Spinal cord (tissue), 10 donors: ENCODE results near the gene KIF5C. TPM values are rescaled to one million over a fixed set of nuclear protein-coding genes. Genes with fewer than 3 reads are reported as not detected.

ENCODE experiments used
- DNase-seq, 6 donors: peaks; one replicate each; pipeline versions ENCODE4 v3.0.0 to v3.0.0-alpha.2; 2013 to 2015; ENCODE audit warnings: low spot score in 6 of 6, low read depth in 4 of 6
- H3K27ac ChIP-seq: one replicate; pipeline ENCODE4 v1.5.1; 2013; ENCODE audit warnings: low read depth, low read length, control low read depth
- H3K27me3 ChIP-seq: one replicate; pipeline ENCODE4 v1.6.1; 2013; ENCODE audit warnings: low read length; ENCODE audit not compliant: control insufficient read depth, insufficient read depth
- H3K36me3 ChIP-seq: one replicate; pipeline ENCODE4 v1.6.1; 2013; ENCODE audit warnings: low read length; ENCODE audit not compliant: control insufficient read depth, insufficient read depth
- H3K4me1 ChIP-seq: one replicate; pipeline ENCODE4 v1.6.1; 2013; ENCODE audit warnings: low read length; ENCODE audit not compliant: control insufficient read depth, insufficient read depth
- H3K4me3 ChIP-seq: one replicate; pipeline ENCODE4 v1.5.1; 2013; ENCODE audit warnings: low read depth, low read length, control low read depth
- H3K9me3 ChIP-seq: one replicate; pipeline ENCODE4 v1.6.1; 2013; ENCODE audit warnings: low read length; ENCODE audit not compliant: control insufficient read depth, insufficient read depth
- WGBS: methylation state at CpG from one replicate; pipeline ENCODE4 v1.1.5; 2013; ENCODE audit warnings: missing lambda C conversion rate; ENCODE audit not compliant: insufficient coverage; 5-methylcytosine and 5-hydroxymethylcytosine counted together
- polyA plus RNA-seq, 2 donors: library from polyadenylated mRNA; unstranded; fragments of 120-200 nt; gene quantifications; one replicate each; pipeline ENCODE4 v1.2.1, GENCODE V29; 2013; ENCODE audit not compliant: insufficient read length in 2 of 2
- total RNA-seq, 2 donors: library from RNA; depleted of rRNA in 1 of 2; stranded (reverse); fragments of 120-200 nt in 1 of 2; fragments of >200 nt in 1 of 2; gene quantifications; one replicate each; pipeline versions ENCODE4 v1.2.3 to v1.2.4, GENCODE V29; 2013 to 2014
- donor health status: healthy.

Gene KIF5C
- total and polyA plus RNA-seq, 4 donors = 79.2 to 279 (median 210) TPM

GRCh38 chr2:148917431-148917830 is 42.4 kb downstream of the KIF5C start:
- DNase-seq = no peak
- H3K27ac ChIP-seq = no peak overlapping the region
- 100% methylated on average over 1 of the region's 1 CpG for WGBS

GRCh38 chr2:148918554-148918953 is 43.5 kb downstream of the KIF5C start:
- WGBS = 81% methylated on average over 2 of the region's 2 CpGs

More at GRCh38 chr2:148917431-148917830, 42.4 kb downstream of the KIF5C start:
- no peaks in the 10 kb centered on the region for H3K36me3 ChIP-seq
- H3K4me1 ChIP-seq = peaks cover 12% of the 10 kb centered on the region
- H3K4me3 ChIP-seq = no peak overlapping the region
- no peaks in the 10 kb centered on the region for H3K27me3 ChIP-seq
- H3K9me3 ChIP-seq = peaks cover 2% of the 10 kb centered on the region

GRCh38 chr2:148920559-148920958 is 45.5 kb downstream of the KIF5C start:
- Histone ChIP-seq H3K36me3 (peaks cover under 1% of the 10 kb centered on the region), H3K27ac (no peak overlapping the region), H3K4me3 (no peak overlapping the region), H3K4me1 (peaks cover 4% of the 10 kb centered on the region), H3K27me3 (no peaks in the 10 kb centered on the region), H3K9me3 (peaks cover 2% of the 10 kb centered on the region)
- DNase-seq = no peak
- WGBS = 83% methylated on average over 1 of the region's 1 CpG

More at GRCh38 chr2:148918554-148918953, 43.5 kb downstream of the KIF5C start:
- no peak for DNase-seq
- H3K4me1 ChIP-seq = peaks cover 10% of the 10 kb centered on the region
- no peaks in the 10 kb centered on the region for H3K36me3 ChIP-seq
- H3K4me3 ChIP-seq = no peak overlapping the region
- no peak overlapping the region for H3K27ac ChIP-seq
- H3K27me3 ChIP-seq = no peaks in the 10 kb centered on the region
- H3K9me3 ChIP-seq = peaks cover 2% of the 10 kb centered on the region

GRCh38 chr2:148922062-148922461 is 47.0 kb downstream of the KIF5C start:
- Histone ChIP-seq H3K27me3 (no peaks in the 10 kb centered on the region), H3K4me1 (peaks cover 15% of the 10 kb centered on the region), H3K4me3 (no peak overlapping the region), H3K9me3 (peaks cover 2% of the 10 kb centered on the region), H3K27ac (no peak overlapping the region), H3K36me3 (peaks cover 10% of the 10 kb centered on the region)
- 90% methylated on average over 3 of the region's 5 CpGs for WGBS
- DNase-seq = peak in 1 of 6 donors; percentile 89

GRCh38 chr2:148922776-148923475 is 47.9 kb downstream of the KIF5C start:
- peak in 1 of 6 donors; percentile 32 for DNase-seq
- no peak overlapping the region for H3K27ac ChIP-seq
- peaks cover 2% of the 10 kb centered on the region for H3K9me3 ChIP-seq
- H3K4me1 ChIP-seq = peaks cover 18% of the 10 kb centered on the region
- no peaks in the 10 kb centered on the region for H3K27me3 ChIP-seq
- no peak overlapping the region for H3K4me3 ChIP-seq
- peaks cover 12% of the 10 kb centered on the region for H3K36me3 ChIP-seq
- WGBS = 71% methylated on average over 2 of the region's 3 CpGs

GRCh38 chr2:148924514-148925178 is 49.6 kb downstream of the KIF5C start:
- H3K4me1 ChIP-seq = peaks cover 22% of the 10 kb centered on the region
- H3K27ac ChIP-seq = no peak overlapping the region
- no peak for DNase-seq
- H3K36me3 ChIP-seq = peaks cover 12% of the 10 kb centered on the region
- WGBS = 100% methylated on average over 1 of the region's 4 CpGs
- no peaks in the 10 kb centered on the region for H3K27me3 ChIP-seq
- no peak overlapping the region for H3K4me3 ChIP-seq
- no peaks in the 10 kb centered on the region for H3K9me3 ChIP-seq

GRCh38 chr2:148926291-148926961 is 51.4 kb downstream of the KIF5C start:
- peak in 2 of 6 donors; percentile 64 to 83 for DNase-seq
- H3K4me3 ChIP-seq = no peak overlapping the region
- 50% methylated on average over 27 of the region's 33 CpGs for WGBS
- H3K36me3 ChIP-seq = peaks cover 14% of the 10 kb centered on the region
- no peak overlapping the region for H3K27ac ChIP-seq
- H3K4me1 ChIP-seq = peaks cover 18% of the 10 kb centered on the region
- no peaks in the 10 kb centered on the region for H3K27me3 ChIP-seq
- H3K9me3 ChIP-seq = no peaks in the 10 kb centered on the region

GRCh38 chr2:148926981-148927401 is 52.0 kb downstream of the KIF5C start:
- WGBS = 81% methylated on average over 11 of the region's 11 CpGs
- Histone ChIP-seq H3K27me3 (no peaks in the 10 kb centered on the region), H3K4me1 (peaks cover 18% of the 10 kb centered on the region), H3K4me3 (no peak overlapping the region), H3K9me3 (no peaks in the 10 kb centered on the region), H3K27ac (no peak overlapping the region), H3K36me3 (peaks cover 14% of the 10 kb centered on the region)
- no peak for DNase-seq

- Histone ChIP-seq H3K27ac (no peak overlapping the region), H3K27me3 (no peaks in the 10 kb centered on the region), H3K4me3 (no peak overlapping the region), H3K36me3 (peaks cover 19% of the 10 kb centered on the region), H3K9me3 (no peaks in the 10 kb centered on the region), H3K4me1 (peaks cover 23% of the 10 kb centered on the region)
- no CpG with 5 or more reads among the region's 3 CpGs for WGBS
- DNase-seq = no peak
These were observed 53.4 kb downstream of the KIF5C start for GRCh38 chr2:148928395-148928794.
